Psoas muscle (tissue), 8 donors: ENCODE data around the gene CA5A. TPM values are rescaled to one million over a fixed set of nuclear protein-coding genes. Genes with fewer than 3 reads are reported as not detected.
A peak's percentile ranks its signal among the peaks of the same experiment; 100 is the strongest.

ENCODE experiments used
- ATAC-seq, 4 donors: fragments of 200-7000 bp; cut with Tn5 transposase; one replicate each; pipeline ENCODE4 v1.9.1; 2020; ENCODE audit warnings: moderate library complexity in 3 of 4, mild to moderate bottlenecking in 2 of 4
- DNase-seq, 2 donors: peaks; one replicate each; pipeline ENCODE4 v3.0.0-alpha.2; 2020
- H3K27ac ChIP-seq: fragments of 200-600 bp; one replicate; pipeline ENCODE4 v1.8.0; 2022
- H3K27me3 ChIP-seq, 3 donors: fragments of 200-600 bp in 1 of 3; one replicate each; pipeline versions ENCODE4 v1.6.1 to v1.8.0; 2013 to 2022; ENCODE audit warnings: low read length in 2 of 3, mild to moderate bottlenecking in 2 of 3, moderate library complexity in 1 of 3; ENCODE audit not compliant: insufficient read depth in 3 of 3
- H3K36me3 ChIP-seq, 2 donors: fragments of 200-600 bp in 1 of 2; one replicate each; pipeline versions ENCODE4 v1.6.1 to v1.8.0; 2013 to 2022; ENCODE audit warnings: low read depth in 1 of 2, mild to moderate bottlenecking in 1 of 2, moderate library complexity in 1 of 2; ENCODE audit not compliant: insufficient read depth in 1 of 2
- H3K4me1 ChIP-seq: fragments of 200-600 bp; one replicate; pipeline ENCODE4 v1.8.0; 2022
- H3K4me3 ChIP-seq: fragments of 200-600 bp; one replicate; pipeline ENCODE4 v1.8.0; 2022; ENCODE audit warnings: mild to moderate bottlenecking
- H3K9me3 ChIP-seq: fragments of 200-600 bp; one replicate; pipeline ENCODE4 v1.8.0; 2022
- CTCF ChIP-seq: fragments of 200-600 bp; IDR thresholded peaks from one replicate; pipeline ENCODE4 v1.8.0; 2022; ENCODE audit warnings: antibody characterized with exemption
- WGBS, 3 donors: extraction: QIAGEN DNeasy Blood & Tissue Kit; methylation state at CpG; one replicate each; pipeline versions ENCODE4 v1.1.6 to v1.1.7; 2013; 5-methylcytosine and 5-hydroxymethylcytosine counted together
- intact Hi-C, 2 donors: fragments of 100-400 bp; cut with DNase I; formaldehyde crosslinking; loops; one replicate each; pipeline versions ENCODE4 v1.11.0 to v1.14.2; 2022
- polyA plus RNA-seq, 3 donors: library from polyadenylated mRNA; stranded (reverse); fragments of 200-250 nt; gene quantifications; one replicate each; pipeline ENCODE4 v1.2.3, GENCODE V29; 2013
- total RNA-seq, 4 donors: library from RNA; stranded (reverse); fragmentation: NEBNext Ultra II Directional in 2 of 4; extraction: Animal tissue kit (Norgen Biotek cat#: 25700) in 2 of 4; gene quantifications; one replicate each; pipeline versions ENCODE4 v1.2.1 to v1.2.4, GENCODE V29; 2021 to 2023
- donor health status: healthy with polysubstance abuse.
- donor health status: DM: no; HTN: no; CAD: no; lungs with moderate emphysema.
- donor health status: Bipolar disorder and iron deficiency.
- donor health status: healthy.
- donor health status: DM: yes; HTN: yes; CAD: no.
- donor health status: DM: no; HTN: no; CAD: no.
- donor health status: DM: no; HTN: no; CAD: no.
- donor health status: DM: yes; HTN: yes; CAD: no.

CA5A gene
- total and polyA plus RNA-seq, 7 donors = 0.12 TPM; not detected in 6

DNA sequence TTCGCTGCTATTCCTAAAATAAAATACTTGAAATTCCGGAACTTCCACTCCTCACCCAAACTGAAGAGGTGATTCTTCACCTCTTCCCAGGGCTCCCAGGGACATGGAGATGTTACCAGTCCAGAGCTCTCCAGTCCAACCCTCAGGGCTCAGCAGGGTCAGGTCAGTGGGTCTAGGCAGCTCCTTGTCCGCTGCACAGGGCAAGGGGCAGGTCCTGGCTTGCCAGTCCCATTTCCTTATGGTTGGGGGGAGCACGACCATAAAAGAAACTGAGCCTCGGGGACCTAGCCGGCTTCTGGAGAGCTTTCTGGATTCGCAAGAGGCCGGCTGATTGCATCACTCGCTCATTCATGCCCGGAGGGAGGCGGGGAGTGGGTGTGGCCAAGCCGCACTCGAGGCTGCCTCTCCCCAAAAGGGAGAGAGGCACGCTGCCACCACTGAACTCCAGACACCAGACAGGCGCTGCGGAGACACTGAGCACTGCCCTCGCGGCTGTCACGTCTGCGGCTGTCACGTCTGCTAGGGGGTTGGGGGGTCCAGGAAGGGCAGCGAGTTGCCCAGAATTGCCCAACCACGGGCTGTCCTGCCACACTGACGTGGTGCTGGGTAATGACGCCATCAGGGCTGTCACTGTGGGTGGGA, 82.8 kb downstream of the CA5A start:
- intact Hi-C loops = loop anchor here in 1 of 2 donors (10.0 kb wide), 1 partner anchor 51 kb away; no protein-coding TSS in a partner anchor
- 5 to 9% (median 6%) methylated on average over 25 of the region's 25 CpGs for WGBS, 3 donors
- ATAC-seq (peak; percentile 65 to 77 (median 68)), DNase-seq (peak; percentile 95 to 97)
- Histone ChIP-seq H3K9me3 (no peaks in the 10 kb centered on the region), H3K36me3 (peaks cover 0 to 16% of the 10 kb centered on the region in 2 donors), H3K4me1 (peaks cover 78% of the 10 kb centered on the region), H3K4me3 (peak overlapping the region; percentile 69), H3K27ac (peak overlapping the region; percentile 96), H3K27me3 (no peaks in the 10 kb centered on the region)
- TF ChIP-seq CTCF = no peak

- DNase-seq (peak in 1 of 2 donors; percentile 58), ATAC-seq (no peak)
- intact Hi-C loops = loop anchor here in 1 of 2 donors (10.0 kb wide), 1 partner anchor 53 kb away; no protein-coding TSS in a partner anchor
- WGBS, 3 donors = 52 to 77% (median 55%) methylated on average over 21 of the region's 21 CpGs
- no peak for TF ChIP-seq CTCF
- peaks cover 0 to 23% of the 10 kb centered on the region in 2 donors for H3K36me3 ChIP-seq
- no peaks in the 10 kb centered on the region for H3K9me3 ChIP-seq
- no peaks in the 10 kb centered on the region for H3K27me3 ChIP-seq
- H3K4me1 ChIP-seq = peaks cover 90% of the 10 kb centered on the region
- peak overlapping the region; percentile 81 for H3K27ac ChIP-seq
- H3K4me3 ChIP-seq = peak overlapping the region; percentile 30
These were observed 84.7 kb downstream of the CA5A start for GRCh38 chr16:87851601-87852000.

DNA sequence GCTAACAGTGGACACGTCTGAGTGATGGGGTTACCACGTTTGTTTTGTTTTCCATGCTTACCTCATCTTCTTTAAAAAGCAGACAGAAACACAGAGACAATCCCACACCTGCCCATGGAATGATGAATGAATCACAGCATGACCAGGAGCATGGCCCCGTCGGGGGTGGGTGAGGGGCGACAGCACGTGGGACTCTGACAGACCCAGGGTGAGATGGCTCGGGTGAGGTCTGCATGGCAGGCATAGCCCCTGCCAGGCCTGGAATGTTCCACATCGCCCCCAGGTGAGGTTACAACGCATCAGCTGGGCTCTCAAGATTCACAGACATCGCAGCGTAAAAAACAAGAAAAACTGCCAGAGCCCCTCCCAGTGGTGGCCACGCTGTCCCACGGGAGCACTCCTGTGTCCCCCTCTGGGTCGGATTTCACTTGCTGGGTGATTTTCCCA, 85.2 kb downstream of the CA5A start:
- DNase-seq = peak in 1 of 2 donors; percentile 48
- intact Hi-C loops = loop anchor here in 1 of 2 donors (10.0 kb wide), 1 partner anchor 54 kb away; no protein-coding TSS in a partner anchor

More for the DNA sequence above, 85.2 kb downstream of the CA5A start:
- H3K4me1 ChIP-seq = peaks cover 91% of the 10 kb centered on the region
- peak overlapping the region; percentile 81 for H3K27ac ChIP-seq
- peaks cover 0 to 23% of the 10 kb centered on the region in 2 donors for H3K36me3 ChIP-seq
- peak in 2 of 4 donors; percentile 7 to 33 for ATAC-seq
- no peak for TF ChIP-seq CTCF
- no peaks in the 10 kb centered on the region for H3K27me3 ChIP-seq
- 51 to 67% (median 54%) methylated on average over 14 of the region's 14 CpGs for WGBS, 3 donors
- H3K4me3 ChIP-seq = peak overlapping the region; percentile 30
- H3K9me3 ChIP-seq = no peaks in the 10 kb centered on the region
